ENCODE data around the gene NUP214.

DNA sequence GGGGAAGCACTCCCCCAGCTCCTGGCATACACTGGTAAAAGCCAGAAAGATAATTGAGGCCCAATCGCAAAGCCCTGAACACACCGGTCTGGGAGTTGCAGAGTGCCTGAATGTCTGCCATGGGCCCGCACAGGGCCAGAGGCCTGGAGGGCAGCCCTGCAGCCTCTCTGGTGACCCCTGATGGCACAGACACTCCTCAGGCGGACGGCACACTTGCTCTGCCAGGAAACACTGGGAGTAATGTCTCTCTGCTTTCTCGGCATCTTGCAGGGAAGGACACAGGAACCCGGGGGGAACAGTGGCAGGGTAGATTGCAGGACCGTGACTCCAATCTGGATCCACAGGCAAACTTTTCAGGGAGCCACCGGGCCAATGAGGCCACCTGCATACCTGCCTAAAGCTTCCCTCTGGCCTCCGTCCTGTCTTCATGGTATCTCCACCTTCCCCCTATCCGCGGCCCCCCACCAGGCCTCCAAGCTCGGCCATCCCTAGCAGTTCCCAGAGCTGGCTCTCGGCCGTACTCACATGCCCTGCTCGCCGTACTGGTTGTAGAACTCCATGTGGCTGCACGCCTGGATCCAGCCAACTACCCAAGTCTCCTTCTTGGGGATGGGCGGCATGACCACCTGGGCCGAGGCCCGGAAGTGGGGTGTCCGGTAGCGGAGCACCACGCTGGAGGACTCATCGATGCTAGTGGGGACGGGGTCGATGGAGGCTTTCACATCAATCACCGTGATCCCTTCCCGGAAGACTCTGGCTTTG is 150.1 kb downstream of the NUP214 start:
- no peak for TF ChIP-seq EZH2phosphoT487 (conservative IDR thresholded peaks at IDR 0.05; ENCODE audit: low read length)
- TF ChIP-seq, protein P1, sequence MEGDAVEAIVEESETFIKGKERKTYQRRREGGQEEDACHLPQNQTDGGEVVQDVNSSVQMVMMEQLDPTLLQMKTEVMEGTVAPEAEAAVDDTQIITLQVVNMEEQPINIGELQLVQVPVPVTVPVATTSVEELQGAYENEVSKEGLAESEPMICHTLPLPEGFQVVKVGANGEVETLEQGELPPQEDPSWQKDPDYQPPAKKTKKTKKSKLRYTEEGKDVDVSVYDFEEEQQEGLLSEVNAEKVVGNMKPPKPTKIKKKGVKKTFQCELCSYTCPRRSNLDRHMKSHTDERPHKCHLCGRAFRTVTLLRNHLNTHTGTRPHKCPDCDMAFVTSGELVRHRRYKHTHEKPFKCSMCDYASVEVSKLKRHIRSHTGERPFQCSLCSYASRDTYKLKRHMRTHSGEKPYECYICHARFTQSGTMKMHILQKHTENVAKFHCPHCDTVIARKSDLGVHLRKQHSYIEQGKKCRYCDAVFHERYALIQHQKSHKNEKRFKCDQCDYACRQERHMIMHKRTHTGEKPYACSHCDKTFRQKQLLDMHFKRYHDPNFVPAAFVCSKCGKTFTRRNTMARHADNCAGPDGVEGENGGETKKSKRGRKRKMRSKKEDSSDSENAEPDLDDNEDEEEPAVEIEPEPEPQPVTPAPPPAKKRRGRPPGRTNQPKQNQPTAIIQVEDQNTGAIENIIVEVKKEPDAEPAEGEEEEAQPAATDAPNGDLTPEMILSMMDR (IDR thresholded peaks at IDR 0.05; ENCODE audit: insufficient read depth, low read length, poor library complexity, severe bottlenecking), result no peak

All from SU-DHL-6 (cell line).